GM21528 (cell line): Measurements from ENCODE around the gene RAI1.

Experiments used
- ATAC-seq: cut with Tn5 transposase; IDR thresholded peaks from one replicate; pipeline ENCODE4 v1.9.1; 2021; ENCODE audit warnings: mild to moderate bottlenecking, moderate library complexity; ENCODE audit not compliant: unreplicated experiment, low FRiP score

RAI1 gene

DNA sequence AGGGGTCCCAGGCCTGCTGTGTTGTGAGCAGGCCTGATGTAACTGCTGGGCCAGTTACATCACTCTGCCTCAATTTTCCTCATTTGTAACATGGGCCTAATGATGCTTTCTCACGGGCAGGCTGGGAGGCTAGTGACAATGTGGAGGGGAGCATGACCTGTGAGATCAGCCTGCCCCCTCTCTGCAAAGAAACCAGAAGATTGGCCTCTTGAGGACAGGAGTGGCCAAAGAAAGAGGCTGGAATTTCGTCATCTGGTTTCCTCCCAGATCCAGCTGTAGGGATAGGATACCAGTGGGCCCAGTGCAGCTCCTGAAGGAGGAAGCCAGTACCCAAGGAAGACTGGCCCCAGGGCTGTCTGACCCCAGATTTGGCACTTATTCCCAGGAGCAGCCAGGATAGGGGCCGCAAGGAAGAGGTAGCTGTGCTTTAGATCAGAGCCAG lies 156.1 kb downstream of the RAI1 start:
- ATAC-seq = no peak

DNA sequence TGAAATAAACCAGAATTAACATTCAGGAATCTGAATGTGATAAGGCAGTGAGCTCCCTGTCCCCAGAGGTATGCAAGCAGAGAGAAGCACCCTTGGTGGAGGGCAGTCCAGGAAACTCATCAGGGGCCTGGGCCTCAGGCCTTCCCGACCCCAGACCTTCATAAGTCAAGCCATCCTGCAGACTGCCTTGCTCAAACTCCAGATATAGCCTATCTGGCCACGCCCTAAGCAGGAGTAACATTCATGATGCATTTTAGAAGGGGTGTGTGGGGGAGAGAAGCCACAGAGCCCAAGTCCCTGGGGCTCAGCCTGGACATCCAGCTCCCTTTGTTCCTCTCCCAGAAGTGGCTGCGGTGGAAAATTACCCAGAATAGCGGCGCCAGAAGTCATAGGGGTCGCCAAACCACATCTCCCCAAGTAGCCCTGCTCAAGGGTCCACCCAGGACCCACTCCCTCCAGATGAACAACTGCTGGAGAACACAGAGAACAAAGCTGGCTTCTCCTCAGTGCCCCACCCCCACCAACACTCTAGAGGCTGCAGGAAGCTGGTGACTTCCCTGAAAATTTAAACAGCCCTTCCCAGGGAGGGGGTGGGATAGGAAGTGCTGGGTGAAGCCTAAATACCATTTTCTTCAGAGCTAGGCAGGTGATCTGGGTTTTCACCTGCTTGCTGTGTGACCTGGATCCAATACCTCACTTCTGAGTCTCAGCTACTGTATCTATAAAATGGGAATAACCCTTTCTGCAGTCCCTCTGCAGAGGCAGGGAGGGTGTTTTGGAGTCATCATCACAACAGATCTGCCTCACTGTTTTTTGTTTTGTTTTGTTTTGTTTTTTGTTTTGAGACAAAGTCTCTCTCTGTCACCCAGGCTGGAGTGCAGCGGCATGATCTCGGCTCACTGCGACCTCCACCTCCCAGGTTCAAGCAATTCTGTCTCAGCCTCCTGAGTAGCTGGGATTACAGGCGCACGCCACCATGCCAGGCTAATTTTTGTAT lies 157.0 kb downstream of the RAI1 start:
- no peak for ATAC-seq

DNA sequence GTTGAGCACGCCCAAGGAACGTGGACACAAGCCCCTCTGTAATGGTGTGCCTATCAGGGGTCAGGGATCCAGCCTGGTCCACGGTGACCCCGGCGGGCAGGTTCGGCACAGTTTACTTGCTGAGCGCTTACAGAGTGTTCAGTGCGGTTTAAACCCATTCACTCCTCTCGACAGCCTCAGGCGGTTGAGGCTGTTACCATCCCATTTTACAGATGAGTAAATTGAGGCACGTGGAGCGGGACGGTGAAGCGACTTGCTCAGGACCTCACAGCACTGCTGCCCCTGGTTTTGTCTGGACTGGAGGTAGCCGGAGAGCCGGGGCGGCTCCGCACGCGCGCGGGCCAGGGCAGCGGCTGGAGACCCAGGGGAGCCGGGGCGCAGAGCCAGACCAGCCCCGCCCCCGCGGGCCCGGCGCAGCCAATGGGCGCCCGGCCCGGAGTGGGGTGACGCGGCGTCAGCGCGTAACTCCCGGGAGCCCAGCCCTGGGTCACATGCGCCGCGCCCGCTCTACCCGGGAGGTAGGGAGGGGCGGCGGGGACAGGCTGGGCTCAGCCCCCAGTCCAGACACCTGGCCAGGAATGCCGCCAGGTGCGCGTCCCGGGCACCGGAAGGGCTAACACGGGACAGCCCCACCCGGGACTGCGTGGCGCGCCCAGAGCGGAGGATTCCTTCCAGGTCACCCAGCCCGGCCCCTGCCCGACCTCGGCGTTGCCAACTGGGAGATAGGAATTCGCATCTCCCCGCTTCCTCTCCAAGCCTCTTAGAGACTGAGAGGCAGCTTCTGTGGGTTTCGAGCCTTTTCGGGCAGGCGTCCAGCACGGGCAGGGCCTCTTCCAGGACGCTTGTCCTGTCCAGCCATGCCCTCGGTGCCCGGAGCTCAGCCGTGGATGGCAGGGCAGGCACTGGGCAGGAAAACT lies 158.8 kb downstream of the RAI1 start:
- peak; percentile 47 for ATAC-seq

DNA sequence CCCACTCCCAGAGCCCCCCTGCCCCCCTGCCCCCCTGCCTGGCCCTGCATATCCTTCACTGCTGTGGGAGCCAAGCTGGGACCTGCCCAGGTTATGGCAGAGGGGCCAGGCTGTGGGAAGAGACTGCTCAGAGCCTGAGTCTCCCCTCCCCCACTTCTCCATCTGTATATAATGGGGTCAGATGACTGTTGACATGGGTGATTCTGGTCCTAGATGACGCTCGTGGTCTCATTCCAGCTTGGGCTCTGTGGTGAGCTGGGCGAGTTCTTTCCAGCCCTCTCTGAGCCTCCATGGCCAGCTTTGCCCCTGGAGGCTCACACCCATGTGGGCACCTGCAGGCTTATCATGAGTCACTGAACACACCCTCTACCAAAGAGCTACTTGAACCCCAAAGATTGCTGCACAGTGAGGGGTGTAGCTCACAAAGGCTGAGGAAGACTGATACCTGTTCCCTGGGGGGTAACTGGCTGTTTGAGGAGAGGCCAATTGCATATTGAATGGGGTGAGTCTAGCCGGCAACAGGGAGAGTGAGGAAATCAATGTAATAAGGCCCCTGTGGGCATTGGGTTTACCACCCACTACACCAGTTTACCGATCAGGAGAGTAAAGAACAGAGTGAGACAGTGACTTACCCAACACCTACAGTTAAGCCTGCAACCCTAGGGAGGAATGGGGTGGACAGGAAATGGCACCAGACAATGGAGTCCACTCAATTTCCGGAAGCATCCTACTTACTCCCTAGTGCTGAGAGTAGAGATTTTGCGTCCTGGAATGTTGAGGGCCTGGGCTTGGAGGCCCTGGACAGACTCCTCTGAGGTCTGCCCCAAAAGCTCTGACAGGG lies 159.7 kb downstream of the RAI1 start:
- ATAC-seq = no peak

DNA sequence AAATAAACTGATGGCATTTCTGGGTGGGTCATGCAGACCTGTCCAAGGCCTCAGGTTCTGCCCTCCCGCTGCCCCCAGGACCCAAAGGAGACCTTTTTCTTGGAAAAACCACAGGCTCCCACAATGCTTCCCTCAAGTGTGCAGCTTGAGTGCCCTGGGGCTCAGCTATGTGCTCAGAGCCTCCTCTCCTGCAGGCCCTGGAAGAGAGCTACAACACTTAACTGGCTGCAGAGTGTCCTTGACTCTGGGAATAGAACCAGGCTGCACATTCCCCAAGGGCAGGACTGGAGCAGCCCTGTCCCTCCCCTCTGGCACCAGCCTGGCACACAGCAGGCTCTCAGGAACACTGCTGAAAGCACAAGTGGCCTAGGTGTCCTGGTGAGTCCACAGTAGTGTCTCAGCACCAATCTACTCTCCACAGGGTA lies 160.4 kb downstream of the RAI1 start:
- ATAC-seq = no peak

DNA sequence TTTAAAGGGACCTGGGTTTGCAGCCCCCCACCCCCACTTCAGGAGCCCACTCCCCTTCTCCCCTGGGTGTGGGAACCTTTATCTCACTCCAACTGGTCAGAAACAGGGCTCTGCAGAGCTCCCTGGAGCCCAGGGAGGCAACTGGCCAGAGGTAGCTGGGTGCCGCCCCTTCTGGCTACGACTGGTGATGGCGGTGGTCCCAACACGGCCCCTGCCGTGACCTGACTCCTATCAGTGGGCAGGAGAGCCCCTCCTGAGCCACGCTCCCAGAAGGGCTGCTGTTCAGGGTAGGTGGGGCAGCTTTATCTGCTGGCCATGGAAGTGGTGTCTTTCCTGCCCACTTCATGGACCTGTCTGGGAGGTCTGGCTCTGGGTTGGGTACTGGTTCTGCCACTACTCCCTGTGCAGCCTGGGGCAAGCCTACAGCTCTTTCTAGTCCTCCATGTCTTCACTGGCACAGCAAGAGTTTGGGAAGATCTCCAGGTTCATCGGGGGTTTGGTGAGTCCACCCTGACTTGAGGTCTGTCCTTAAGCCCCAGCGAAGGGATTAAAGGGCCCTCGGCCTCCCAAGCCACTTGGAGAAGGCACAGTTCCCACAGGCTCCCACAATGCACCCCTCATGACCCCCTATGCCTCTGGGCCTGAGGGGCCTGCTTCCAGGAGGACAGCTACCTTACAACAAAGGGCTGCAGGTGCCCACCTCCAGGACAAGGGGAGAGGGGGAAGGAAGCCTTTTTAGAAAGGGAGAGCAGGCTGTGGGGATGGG lies 161.0 kb downstream of the RAI1 start:
- no peak for ATAC-seq

DNA sequence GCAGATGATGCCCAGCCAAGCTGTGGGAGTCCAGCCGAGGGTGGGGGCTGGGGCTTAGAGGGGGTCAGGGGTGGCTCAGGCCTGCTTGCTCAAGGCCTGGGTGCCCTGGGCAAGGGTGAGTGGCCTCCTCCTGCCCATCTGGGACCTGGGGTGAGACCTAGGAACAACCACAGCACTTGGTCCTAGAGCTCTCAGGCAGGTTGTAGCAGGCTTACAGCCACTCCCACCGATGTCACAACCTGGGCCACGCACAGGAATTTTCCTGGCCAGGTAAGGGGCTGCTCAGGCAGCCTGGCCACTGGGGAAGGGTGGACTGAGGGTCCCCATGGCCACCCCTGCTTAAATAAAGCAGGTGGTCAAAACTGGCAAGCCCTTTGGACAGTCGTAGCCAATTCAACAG lies 161.8 kb downstream of the RAI1 start:
- ATAC-seq = no peak

DNA sequence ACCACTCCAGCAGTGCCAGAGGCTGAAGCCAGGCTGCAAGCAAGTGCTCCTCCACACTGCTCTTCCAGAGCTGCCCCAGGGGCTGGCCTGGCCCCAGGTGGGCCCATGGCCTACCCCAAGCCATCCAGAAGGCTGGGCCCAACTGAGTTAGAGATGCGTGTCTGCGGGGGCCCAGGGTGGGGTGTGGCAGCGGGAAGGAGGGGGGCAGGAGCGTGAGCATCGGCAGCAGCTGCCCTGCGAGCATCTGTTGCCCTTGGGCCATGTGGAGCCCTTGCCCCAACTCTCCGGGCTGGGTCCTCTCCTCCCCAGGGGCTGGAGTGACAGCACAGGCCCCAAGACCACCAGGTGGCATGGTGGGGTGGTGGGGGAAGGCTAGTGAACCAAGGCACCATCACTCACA lies 162.8 kb downstream of the RAI1 start:
- ATAC-seq = no peak

DNA sequence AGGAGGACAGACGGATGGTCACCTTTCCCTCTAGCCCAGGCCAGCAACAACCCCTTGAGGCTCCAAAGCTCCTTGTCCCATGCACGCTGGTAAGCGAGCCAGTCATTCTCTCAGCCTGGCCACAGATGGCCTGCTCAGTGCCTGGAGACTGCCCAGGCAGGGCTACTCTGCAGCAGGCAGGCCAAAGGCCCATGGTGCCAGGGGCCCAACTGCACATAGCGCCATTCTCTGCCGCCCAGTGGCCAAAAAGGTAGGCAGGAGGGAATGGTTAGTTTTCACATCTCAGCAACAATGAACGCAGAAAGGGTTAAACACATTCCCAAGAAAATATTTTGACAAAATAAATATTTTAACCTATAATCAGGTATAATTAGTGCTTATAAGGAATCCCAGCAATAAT lies 163.2 kb downstream of the RAI1 start:
- no peak for ATAC-seq

DNA sequence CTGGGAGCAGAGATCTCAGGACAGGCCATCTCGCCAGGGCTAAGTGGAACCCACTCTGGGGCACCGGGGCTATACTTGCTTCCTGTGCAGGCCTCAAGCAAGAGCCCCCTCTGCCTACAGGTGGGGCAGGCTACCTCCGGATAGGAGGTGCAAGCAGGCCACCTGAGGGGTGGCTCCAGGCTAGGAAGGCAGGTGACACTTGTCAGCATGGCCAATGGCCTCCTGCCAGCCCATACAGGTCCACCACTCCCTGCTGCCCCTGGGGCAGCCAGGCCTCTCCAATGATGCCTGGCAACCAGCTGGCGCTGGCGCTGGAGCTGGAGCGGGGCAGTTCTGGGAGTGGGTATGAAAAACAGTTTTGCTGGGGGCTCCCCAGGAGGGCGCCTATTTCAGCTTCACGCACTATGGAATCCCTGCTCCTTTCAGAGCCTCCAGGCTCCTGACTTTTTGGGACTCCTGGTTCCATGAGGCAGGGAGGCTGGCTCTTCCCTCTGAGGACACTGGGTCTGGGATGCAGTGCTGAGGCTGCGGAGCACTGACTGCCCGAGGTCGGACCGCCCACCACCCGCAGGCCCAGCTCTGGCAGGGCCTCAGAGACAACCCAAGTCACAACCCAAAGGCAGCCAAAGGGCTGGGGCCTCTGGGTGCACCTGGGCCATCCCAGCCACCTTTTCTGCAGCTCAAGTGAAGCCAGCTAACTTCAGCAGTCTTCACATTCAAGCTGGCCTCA lies 164.0 kb downstream of the RAI1 start:
- ATAC-seq = no peak

DNA sequence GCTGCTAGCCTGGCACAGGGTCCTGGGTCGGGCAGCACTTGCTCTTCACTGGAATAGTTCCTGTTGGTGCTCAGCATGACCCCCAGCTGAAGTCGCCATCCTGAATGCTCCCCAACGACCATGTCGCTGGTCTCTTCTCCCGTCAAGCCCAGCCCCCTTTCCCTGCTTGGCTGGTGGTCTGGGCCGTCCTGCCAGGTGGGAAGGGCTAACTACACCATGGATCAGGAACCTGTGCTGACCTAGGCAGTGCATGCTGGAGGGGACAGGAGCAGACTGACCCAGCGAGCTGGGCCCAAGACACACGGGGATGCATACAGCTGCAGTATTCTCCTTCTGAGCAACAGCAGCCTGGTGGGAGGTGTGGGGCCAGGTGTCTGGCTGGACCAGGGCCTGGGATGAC lies 164.7 kb downstream of the RAI1 start:
- no peak for ATAC-seq

DNA sequence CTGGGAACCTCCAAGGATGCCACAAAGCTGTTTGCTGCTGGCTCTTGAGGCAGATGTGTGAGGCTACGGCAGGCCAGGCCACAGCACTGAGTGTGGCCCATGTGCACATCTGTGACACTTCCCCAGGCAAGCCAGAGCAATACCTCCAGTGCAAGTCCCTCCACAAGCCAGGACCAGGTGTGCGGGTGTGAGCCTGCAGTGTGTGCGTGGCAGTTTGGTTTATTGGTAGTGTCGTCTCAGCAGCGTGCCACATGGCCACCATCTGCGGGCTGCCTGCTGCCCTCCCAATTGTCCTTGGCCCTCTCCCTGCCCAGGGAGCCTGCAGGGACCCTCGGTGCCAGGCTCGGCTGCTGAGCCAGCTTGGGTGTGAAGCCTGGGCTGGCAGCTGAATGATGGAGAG lies 165.4 kb downstream of the RAI1 start:
- no peak for ATAC-seq

DNA sequence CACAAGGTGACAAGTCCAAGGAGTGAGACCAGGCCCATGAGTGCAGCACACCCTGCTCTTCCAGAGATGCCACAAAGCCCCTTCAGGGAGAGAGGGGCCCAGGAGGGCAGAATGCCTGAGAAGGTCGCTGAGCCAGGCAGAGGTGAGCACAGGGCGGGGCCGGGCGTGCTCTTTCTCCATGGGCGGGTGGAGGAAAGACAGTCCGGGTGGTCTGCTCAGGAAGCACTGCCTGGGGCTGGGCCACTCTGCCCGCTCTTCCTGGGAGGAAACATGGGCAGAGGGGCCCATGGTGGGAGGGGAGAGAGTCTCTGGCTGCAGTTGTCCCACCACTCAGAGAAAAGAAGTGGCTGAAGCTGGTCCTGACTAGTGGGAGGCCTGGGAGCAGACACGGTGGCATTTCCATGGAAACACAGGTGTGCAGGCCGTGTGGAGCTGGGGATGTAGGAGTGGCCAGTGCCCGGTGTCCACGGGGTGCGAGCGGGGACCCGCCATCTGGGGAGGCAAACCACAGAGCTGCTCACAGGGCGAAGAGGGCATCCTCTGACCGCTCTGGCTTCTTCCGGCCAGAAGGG lies 165.9 kb downstream of the RAI1 start:
- ATAC-seq = no peak

DNA sequence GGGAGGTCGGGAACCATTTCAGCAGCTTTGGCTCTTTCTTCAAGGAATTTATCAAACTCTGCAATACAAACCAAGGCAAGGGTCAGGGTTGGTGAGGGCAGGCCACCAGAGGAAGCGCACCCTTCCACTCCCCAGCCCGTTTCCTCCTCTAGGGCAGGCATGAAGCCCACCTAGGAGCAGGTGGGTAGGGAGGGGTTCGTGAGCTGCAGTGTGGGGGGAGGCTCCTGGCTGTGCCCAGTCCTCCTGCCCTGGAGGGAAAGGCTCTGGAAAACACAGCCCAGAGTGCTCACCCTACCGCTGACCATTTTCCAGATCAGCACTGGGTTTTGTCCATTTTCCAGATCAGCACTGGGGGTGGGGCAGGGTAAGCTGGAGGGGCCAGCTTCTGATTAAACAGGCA lies 166.5 kb downstream of the RAI1 start:
- ATAC-seq = no peak

DNA sequence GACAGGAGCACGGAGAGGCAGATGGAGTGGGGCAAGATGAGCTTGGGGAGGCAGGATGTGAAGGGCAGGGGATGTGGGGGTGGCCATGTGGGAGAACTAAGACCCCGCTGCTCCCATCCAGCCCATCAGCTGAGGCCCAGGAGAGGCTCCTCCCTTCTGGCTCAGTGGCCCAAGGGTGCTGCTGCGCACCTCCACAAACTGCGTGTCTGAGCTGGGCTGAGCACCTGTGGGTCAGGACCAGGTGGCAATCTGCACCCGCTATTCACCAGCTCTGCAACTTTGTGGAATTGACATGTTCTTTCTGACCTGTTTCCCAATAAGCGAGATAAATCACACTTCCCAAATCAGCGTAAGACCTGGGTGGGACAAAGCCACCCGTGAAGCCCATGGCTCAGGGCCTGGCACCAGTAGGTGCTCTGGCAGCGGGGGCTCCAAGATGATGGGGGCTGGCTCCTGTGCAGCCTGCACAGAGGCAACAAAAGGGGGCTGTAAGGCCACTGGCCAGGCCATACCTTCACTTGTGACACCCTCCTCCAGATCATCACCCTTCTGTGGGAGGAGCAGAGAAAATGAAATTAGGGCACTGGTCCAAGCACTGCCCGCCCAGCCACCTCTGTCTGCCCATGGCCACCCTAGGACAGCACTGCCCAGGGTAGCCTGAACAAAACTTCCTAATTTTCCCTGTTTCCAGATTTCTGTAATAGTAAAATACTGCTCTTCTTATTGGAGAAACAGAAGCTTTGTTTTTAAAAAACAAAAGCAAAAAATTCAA lies 167.2 kb downstream of the RAI1 start:
- ATAC-seq = no peak

DNA sequence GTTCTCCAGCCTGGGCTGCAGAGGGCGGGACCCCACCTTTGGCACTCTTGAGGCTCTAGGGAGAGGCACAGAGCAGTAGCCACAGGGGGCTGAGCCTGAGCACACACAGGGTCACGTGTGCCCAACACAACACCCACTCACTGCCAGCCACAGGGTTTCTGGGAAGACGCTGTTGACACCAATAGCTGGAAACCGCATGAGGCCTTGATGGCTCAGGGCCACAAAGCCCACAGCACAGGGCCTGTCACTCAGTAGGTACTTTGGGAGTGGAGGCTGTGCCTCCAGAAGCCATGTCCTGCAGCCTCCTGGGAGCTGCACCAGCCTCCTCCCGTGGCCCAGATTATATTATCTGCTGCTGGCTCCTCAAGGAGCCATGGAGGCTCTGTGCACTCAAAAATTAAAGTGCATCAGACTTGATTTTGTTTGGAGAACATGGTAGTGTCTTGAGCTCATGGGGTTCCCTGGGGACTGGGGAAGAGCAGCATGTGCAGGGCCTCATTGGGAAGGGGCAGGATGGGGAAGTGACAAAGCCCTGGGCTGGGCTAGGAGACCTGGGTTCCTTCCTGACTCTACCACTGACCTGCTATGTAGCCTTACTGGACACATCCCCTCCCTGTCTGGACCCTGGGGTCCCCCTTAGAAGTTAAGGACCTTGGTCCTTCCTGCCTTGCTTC lies 168.0 kb downstream of the RAI1 start:
- no peak for ATAC-seq

DNA sequence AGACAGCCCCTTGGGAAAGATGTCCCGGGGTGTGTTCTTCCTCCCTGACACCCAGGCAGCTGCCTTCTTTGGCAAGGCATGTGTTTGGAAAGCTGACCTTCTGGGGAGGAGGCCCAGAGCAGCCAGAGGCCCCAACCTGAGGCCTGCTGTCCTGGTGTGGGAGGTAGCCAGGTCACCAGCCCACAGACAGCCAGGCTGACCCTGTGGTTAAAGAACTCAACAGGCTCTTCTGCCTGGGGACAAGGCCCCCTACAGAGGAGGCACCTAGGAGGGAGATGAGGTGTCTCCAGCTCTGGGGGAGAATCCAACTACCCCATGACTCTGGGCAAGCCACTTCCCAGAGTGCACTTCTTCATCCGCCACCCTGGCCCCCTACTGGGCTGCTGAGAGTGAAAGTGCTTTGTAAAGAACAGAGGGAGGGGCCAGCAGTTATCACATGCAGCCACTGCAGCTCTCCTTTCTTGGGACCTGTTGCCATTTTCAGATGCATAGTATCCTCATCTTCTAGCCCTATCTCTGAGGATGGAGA lies 168.7 kb downstream of the RAI1 start:
- no peak for ATAC-seq
